A549 (cell line): ENCODE measurements around the gene FIZ1. TPM values are rescaled to one million over a fixed set of nuclear protein-coding genes. Genes with fewer than 3 reads are reported as not detected.

ENCODE experiments used
- ATAC-seq, 2 experiments: fragments of 200-7000 bp in 1 of 2; fragments of >200 bp in 1 of 2; cut with Nextera tagmentation in 1 of 2; cut with Tn5 transposase in 1 of 2; 3 replicates each; pipeline versions ENCODE4 v1.8.0 to v1.9.1; 2018 to 2020; ENCODE audit warnings: mild to moderate bottlenecking in 1 of 2, moderate library complexity in 1 of 2
- CTCF ChIA-PET: fragments of 300-600 bp; sonication (Branson Sonifier 250); formaldehyde crosslinking; extraction: SDS; loops from one replicate; lab custom pipeline; 2021; ENCODE audit warnings: antibody characterized with exemption, inconsistent platforms; lab: Yijun Ruan, JAX
- POLR2A ChIA-PET: fragments of 350-600 bp; formaldehyde crosslinking; extraction: SDS; loops from one replicate; lab custom pipeline; 2021; ENCODE audit warnings: antibody characterized with exemption, inconsistent platforms; lab: Yijun Ruan, JAX
- DNase-seq, 2 experiments: peaks; one replicate each; pipeline versions ENCODE4 v3.0.0 to v3.0.0-alpha.2; 2011 to 2016; ENCODE audit warnings: low read depth in 1 of 2, low spot score in 1 of 2
- FAIRE-seq: peaks from 2 replicates; lab custom pipeline; 2011; peaks lifted over from hg19 to GRCh38; lab: Jason Lieb, UNC
- H3K27ac ChIP-seq, 2 experiments: fragments of >200 bp; sonication (Bioruptor Twin); formaldehyde crosslinking; 3 replicates each; pipeline ENCODE4 v1.5.1; 2016 to 2017
- H3K4me1 ChIP-seq: fragments of >200 bp; sonication (Bioruptor Twin); formaldehyde crosslinking; 3 replicates; pipeline ENCODE4 v1.6.1; 2016
- H3K4me2 ChIP-seq: fragments of >200 bp; sonication (Bioruptor Twin); formaldehyde crosslinking; 3 replicates; pipeline ENCODE4 v1.6.1; 2016
- H3K4me3 ChIP-seq: fragments of >200 bp; sonication (Bioruptor Twin); formaldehyde crosslinking; 3 replicates; pipeline ENCODE4 v1.5.1; 2016
- H3K9me3 ChIP-seq: fragments of >200 bp; sonication (Bioruptor Twin); formaldehyde crosslinking; 3 replicates; pipeline ENCODE4 v1.6.1; 2016
- ATOH8 ChIP-seq: fragments of 250-450 bp; sonication (Bioruptor Pico); IDR thresholded peaks from 2 replicates; pipeline ENCODE4 v1.5.0; 2020; ENCODE audit warnings: low read depth, mild to moderate bottlenecking, moderate library complexity
- E2F6 ChIP-seq: IDR thresholded peaks from 2 replicates; pipeline ENCODE4 v1.6.1; 2012; ENCODE audit warnings: low read depth, borderline replicate concordance
- EP300 ChIP-seq, 2 experiments: fragments of >200 bp; sonication (Bioruptor Twin); formaldehyde crosslinking; IDR thresholded peaks; 2 replicates in 1 of 2; 3 replicates in 1 of 2; pipeline ENCODE4 v1.6.1; 2016 to 2017
- FOSB ChIP-seq: fragments of 250-450 bp; sonication (Bioruptor Pico); IDR thresholded peaks from 2 replicates; pipeline ENCODE4 v1.5.0; 2020; ENCODE audit warnings: mild to moderate bottlenecking, moderate library complexity
- JUN ChIP-seq, 2 experiments: fragments of >200 bp; sonication (Bioruptor Twin); formaldehyde crosslinking; IDR thresholded peaks; 2 replicates in 1 of 2; 3 replicates in 1 of 2; pipeline ENCODE4 v1.6.1; 2016 to 2017
- KDM1A ChIP-seq: fragments of 200-600 bp; sonication (generic); IDR thresholded peaks from 2 replicates; pipeline ENCODE4 v1.6.1; 2016; ENCODE audit warnings: low read depth, mild to moderate bottlenecking
- KDM5A ChIP-seq: fragments of 200-600 bp; sonication (generic); IDR thresholded peaks from 2 replicates; pipeline ENCODE4 v1.6.1; 2016; ENCODE audit warnings: antibody characterized with exemption, mild to moderate bottlenecking
- MAX ChIP-seq: IDR thresholded peaks from 2 replicates; pipeline ENCODE4 v1.6.1; 2012
- MAZ ChIP-seq: fragments of 150-350 bp; IDR thresholded peaks from 2 replicates; pipeline ENCODE4 v1.6.1; 2014; ENCODE audit warnings: antibody characterized with exemption, low read depth, low read length, borderline replicate concordance
- PBX3 ChIP-seq: IDR thresholded peaks from 2 replicates; pipeline ENCODE4 v1.6.1; 2012
- POLR2A ChIP-seq: IDR thresholded peaks from 2 replicates; pipeline ENCODE4 v1.6.1; 2012; ENCODE audit warnings: mild to moderate bottlenecking, low read length
- RAD21 ChIP-seq, 2 experiments: fragments of >200 bp in 1 of 2; sonication (Bioruptor Twin) in 1 of 2; formaldehyde crosslinking in 1 of 2; IDR thresholded peaks in 1 of 2; conservative IDR thresholded peaks in 1 of 2; 2 replicates in 1 of 2; 3 replicates in 1 of 2; pipeline ENCODE4 v1.6.1; 2012 to 2018; ENCODE audit warnings: inconsistent platforms in 1 of 2
- RARB ChIP-seq: fragments of 250-450 bp; sonication (Bioruptor Pico); IDR thresholded peaks from 2 replicates; pipeline ENCODE4 v1.8.0; 2021; ENCODE audit warnings: mild to moderate bottlenecking, moderate library complexity
- RCOR1 ChIP-seq: fragments of 150-350 bp; IDR thresholded peaks from 2 replicates; pipeline ENCODE4 v1.6.1; 2014; ENCODE audit warnings: antibody characterized with exemption, low read length, low read depth
- SMC3 ChIP-seq: fragments of >200 bp; sonication (Bioruptor Twin); formaldehyde crosslinking; IDR thresholded peaks from 3 replicates; pipeline ENCODE4 v1.6.1; 2018; ENCODE audit warnings: inconsistent platforms
- TFCP2L1 ChIP-seq: fragments of 250-450 bp; sonication (Bioruptor Pico); IDR thresholded peaks from 2 replicates; pipeline ENCODE4 v1.5.0; 2021; ENCODE audit warnings: mild to moderate bottlenecking
- ZFP36 ChIP-seq: fragments of 450-650 bp; IDR thresholded peaks from 2 replicates; pipeline ENCODE4 v1.6.1; 2014; ENCODE audit warnings: borderline replicate concordance; ENCODE audit not compliant: partially characterized antibody
- WGBS: methylation state at CpG from one replicate; pipeline ENCODE4 v1.1.6; 2017; ENCODE audit errors: missing lambda C conversion rate; 5-methylcytosine and 5-hydroxymethylcytosine counted together
- polyA plus RNA-seq, 4 experiments: library from polyadenylated mRNA; depleted of rRNA in 3 of 4; stranded (reverse); fragments of >200 nt; fragmentation: RNase III in 1 of 4; extraction: RNeasy Plus Mini Kit Qiagen cat#74134 plus additional on column Dnase treatment in 1 of 4; gene quantifications; 2 replicates in 3 of 4; 3 replicates in 1 of 4; pipeline ENCODE4 v1.2.3, GENCODE V29; 2011 to 2017

Gene FIZ1
- polyA plus RNA-seq, 2 of the 4 experiments (the other 2 are of a cell fraction): 10.3 to 16.9 TPM

- TF ChIP-seq E2F6 (no peak), TFCP2L1 (CRISPR knock-in tag) (no peak), ZFP36 (peak; percentile 90), KDM1A (peak; percentile 65; the same call in 1 of the 2 replicates), RCOR1 (no peak), EP300 (IDR thresholded peaks at IDR 0.05) (no peak), FOSB (CRISPR knock-in tag) (no peak), RARB (no peak)
Measured at GRCh38 chr19:55581145-55581822, 18.0 kb downstream of the FIZ1 start (continued).

GRCh38 chr19:55580628-55581144 is 18.6 kb downstream of the FIZ1 start, which contains the start of gene ZNF579:
ZNF579 (minus strand) TSS chr19:55580848; CDS start chr19:55579639, 1,209 bp downstream.
- Histone ChIP-seq H3K4me1 (peaks cover 26% of the 10 kb centered on the region), H3K4me2 (peak within 1 kb of the TSS; percentile 85), H3K9me3 (no peaks in the 10 kb centered on the region), H3K27ac (peak within 1 kb of the TSS; percentile 99 to 100), H3K4me3 (peak within 1 kb of the TSS; percentile 96)
- 7% methylated on average over 16 of the region's 24 CpGs for WGBS
- ChIA-PET CTCF (interaction anchor here (0.6 to 3.0 kb wide), 11 partner anchors 10 to 113 kb away, joined by 3 to 20 read pairs (median 5); partner anchors contain the start of gene ZNF865), POLR2A (interaction anchor here (0.6 to 2.7 kb wide), 8 partner anchors 12 to 79 kb away, joined by 5 to 22 read pairs (median 6); partner anchors contain the start of genes FIZ1, ZNF524 and ZNF865)
- TF ChIP-seq MAX (peak; percentile 80), POLR2A (peak; percentile 48), RCOR1 (no peak), E2F6 (peak; percentile 70; the same call in 1 of the 2 replicates), MAZ (peak; percentile 96), ATOH8 (CRISPR knock-in tag) (no peak), SMC3 (peak; percentile 47), TFCP2L1 (CRISPR knock-in tag) (no peak), RAD21 (conservative IDR thresholded peaks at IDR 0.05 in 1 of 2, IDR thresholded peaks at IDR 0.05 in 1 of 2) (peak; percentile 30 to 47; a peak in 2 of 5 replicates), PBX3 (peak; percentile 61; the same call in 1 of the 2 replicates), JUN (IDR thresholded peaks at IDR 0.05) (peak; percentile 68 to 91; a peak in 4 of 5 replicates)
- DNase-seq (peak; percentile 89 to 96), FAIRE-seq (no peak), ATAC-seq (peak; percentile 79 to 81)

GRCh38 chr19:55579766-55580621 is 19.3 kb downstream of the FIZ1 start:
- Histone ChIP-seq H3K4me3 (peak overlapping the region; percentile 96), H3K9me3 (no peaks in the 10 kb centered on the region), H3K27ac (peak overlapping the region; percentile 99 to 100), H3K4me1 (peaks cover 23% of the 10 kb centered on the region), H3K4me2 (peak overlapping the region; percentile 85)
- FAIRE-seq (no peak), DNase-seq (peak in 1 of 2 experiments; percentile 44), ATAC-seq (peak; percentile 15 to 62; a peak in 5 of 6 replicates)
- 9% methylated on average over 14 of the region's 20 CpGs for WGBS
- POLR2A ChIA-PET: interaction anchor here (0.6 to 2.7 kb wide), 7 partner anchors 11 to 79 kb away, joined by 5 to 22 read pairs (median 7); partner anchors contain the start of genes FIZ1, ZNF524 and ZNF865
- no peak for TF ChIP-seq KDM5A
- TF ChIP-seq POLR2A: peak; percentile 32; the same call in 1 of the 2 replicates
- TF ChIP-seq, all 56 proteins: peak for 1
- CTCF ChIA-PET: interaction anchor here (0.6 to 2.5 kb wide), 7 partner anchors 10 to 112 kb away, joined by 3 to 9 read pairs (median 4); partner anchors contain the start of gene ZNF865
